SK-N-SH (cell line): Measurements from ENCODE around the gene C13orf46. TPM values are rescaled to one million over a fixed set of nuclear protein-coding genes. Genes with fewer than 3 reads are reported as not detected.
A peak's percentile ranks its signal among the peaks of the same experiment; 100 is the strongest.

Source experiments
- CTCF ChIA-PET: fragments of 300-600, 350-600 bp; formaldehyde crosslinking; extraction: SDS; loops from one replicate; lab custom pipeline; 2021; lab: Yijun Ruan, JAX
- POLR2A ChIA-PET: fragments of 350-600 bp; sonication (Branson Sonifier 250); formaldehyde crosslinking; extraction: SDS; loops from one replicate; lab custom pipeline; 2020; ENCODE audit warnings: antibody characterized with exemption, inconsistent platforms; lab: Yijun Ruan, JAX
- DNase-seq: peaks from one replicate; pipeline ENCODE4 v3.0.0; 2012
- H2AFZ ChIP-seq: fragments of 200-600 bp; sonication (generic); 2 replicates; pipeline ENCODE4 v1.8.1; 2016; ENCODE audit warnings: antibody characterized with exemption, mild to moderate bottlenecking, low read depth
- H3F3A ChIP-seq: fragments of 200-600 bp; sonication (generic); replicated peaks from 2 replicates; pipeline ENCODE3; 2016; ENCODE audit warnings: antibody characterized with exemption, mild to moderate bottlenecking; ENCODE audit not compliant: insufficient read depth
- H3K27ac ChIP-seq, 2 experiments: fragments of 200-500 bp in 1 of 2; fragments of 200-600 bp in 1 of 2; sonication (Bioruptor generic) in 1 of 2; sonication (generic), shearing (Covaris generic) in 1 of 2; 2 replicates each; pipeline versions ENCODE4 v1.5.1 to v1.6.1; 2014 to 2016; ENCODE audit warnings: low read depth in 2 of 2, inconsistent platforms in 1 of 2, low read length in 1 of 2, mild to moderate bottlenecking in 1 of 2, mixed read lengths in 1 of 2
- H3K27me3 ChIP-seq: fragments of 200-600 bp; sonication (generic), shearing (Covaris generic); 2 replicates; pipeline ENCODE4 v1.6.1; 2016; ENCODE audit warnings: mixed run types; ENCODE audit not compliant: insufficient read depth
- H3K36me3 ChIP-seq, 2 experiments: fragments of 200-500 bp in 1 of 2; fragments of 200-600 bp in 1 of 2; sonication (Bioruptor generic) in 1 of 2; sonication (generic) in 1 of 2; replicated peaks in 1 of 2; 2 replicates each; pipeline versions ENCODE3 to v1.5.1; 2014 to 2016; ENCODE audit warnings: low read length in 1 of 2, mild to moderate bottlenecking in 1 of 2; ENCODE audit not compliant: insufficient read depth in 2 of 2, control insufficient read depth in 1 of 2
- H3K4me1 ChIP-seq, 2 experiments: fragments of 200-500 bp in 1 of 2; fragments of 200-600 bp in 1 of 2; sonication (Bioruptor generic) in 1 of 2; sonication (generic), shearing (Covaris generic) in 1 of 2; 2 replicates each; pipeline versions ENCODE4 v1.5.1 to v1.6.1; 2014 to 2016; ENCODE audit warnings: low read depth in 1 of 2, low read length in 1 of 2, mixed run types in 1 of 2; ENCODE audit not compliant: insufficient read depth in 2 of 2, control insufficient read depth in 1 of 2
- H3K4me2 ChIP-seq: fragments of 200-600 bp; sonication (generic), shearing (Covaris generic); 2 replicates; pipeline ENCODE4 v1.6.1; 2017; ENCODE audit warnings: mixed run types
- H3K4me3 ChIP-seq, 2 experiments: fragments of 200-500 bp in 1 of 2; fragments of 200-600 bp in 1 of 2; sonication (Bioruptor generic) in 1 of 2; sonication (generic), shearing (Covaris generic) in 1 of 2; 2 replicates each; pipeline versions ENCODE4 v1.5.1 to v1.8.1; 2014 to 2016; ENCODE audit warnings: low read depth in 2 of 2, inconsistent platforms in 1 of 2, low read length in 1 of 2, mild to moderate bottlenecking in 1 of 2, mixed read lengths in 1 of 2, moderate library complexity in 1 of 2
- H3K79me2 ChIP-seq: fragments of 200-600 bp; sonication (generic); 2 replicates; pipeline ENCODE4 v1.8.1; 2017; ENCODE audit warnings: mild to moderate bottlenecking; ENCODE audit not compliant: insufficient read depth
- H3K9ac ChIP-seq: fragments of 200-600 bp; sonication (generic); 2 replicates; pipeline ENCODE4 v1.6.1; 2017; ENCODE audit warnings: mixed run types
- H3K9me2 ChIP-seq: fragments of 200-600 bp; sonication (generic); 2 replicates; pipeline ENCODE4 v1.6.1; 2017; ENCODE audit warnings: mixed run types
- H3K9me3 ChIP-seq: fragments of 200-600 bp; sonication (generic); 2 replicates; pipeline ENCODE4 v1.6.1; 2017; ENCODE audit warnings: mixed run types, mild to moderate bottlenecking, moderate library complexity
- H4K20me1 ChIP-seq: fragments of 200-600 bp; sonication (generic); 2 replicates; pipeline ENCODE4 v1.6.1; 2017; ENCODE audit warnings: mild to moderate bottlenecking, mixed run types; ENCODE audit not compliant: insufficient read depth
- ELF1 ChIP-seq: IDR thresholded peaks from 2 replicates; pipeline ENCODE4 v1.4.0; 2012
- EZH2phosphoT487 ChIP-seq: fragments of 200-600 bp; sonication (generic); IDR thresholded peaks from 2 replicates; pipeline ENCODE4 v1.6.1; 2017; ENCODE audit warnings: low read depth, mixed run types, mild to moderate bottlenecking, antibody characterized with exemption, moderate library complexity, borderline replicate concordance
- FOSL2 ChIP-seq: IDR thresholded peaks from 2 replicates; pipeline ENCODE4 v1.4.0; 2012; ENCODE audit warnings: low read depth, mild to moderate bottlenecking, moderate library complexity, borderline replicate concordance
- GATA2 ChIP-seq: sonication (generic); formaldehyde crosslinking; IDR thresholded peaks from 2 replicates; pipeline ENCODE4 v1.5.0; 2020; ENCODE audit warnings: mild to moderate bottlenecking, missing genetic modification reagents
- JUND ChIP-seq: IDR thresholded peaks from 2 replicates; pipeline ENCODE4 v1.4.0; 2012
- MEF2A ChIP-seq: IDR thresholded peaks from 2 replicates; pipeline ENCODE4 v1.4.0; 2012; ENCODE audit warnings: low read depth, borderline replicate concordance
- MXI1 ChIP-seq: IDR thresholded peaks from 2 replicates; pipeline ENCODE4 v1.6.1; 2012; ENCODE audit warnings: mild to moderate bottlenecking, low read depth, low read length, improper control_type of control experiment
- RAD21 ChIP-seq: IDR thresholded peaks from 2 replicates; pipeline ENCODE4 v1.6.1; 2012; ENCODE audit warnings: mild to moderate bottlenecking, low read length
- RFX5 ChIP-seq: IDR thresholded peaks from 2 replicates; pipeline ENCODE4 v1.6.1; 2012; ENCODE audit warnings: mild to moderate bottlenecking, improper control_type of control experiment, low read length
- TEAD4 ChIP-seq: IDR thresholded peaks from 2 replicates; pipeline ENCODE4 v1.4.0; 2012; ENCODE audit warnings: mild to moderate bottlenecking, borderline replicate concordance; ENCODE audit not compliant: insufficient read depth
- USF1 ChIP-seq: IDR thresholded peaks from 2 replicates; pipeline ENCODE4 v1.4.0; 2012; ENCODE audit warnings: low read depth, borderline replicate concordance
- YY1 ChIP-seq: IDR thresholded peaks from 2 replicates; pipeline ENCODE4 v1.4.0; 2012; ENCODE audit warnings: low read depth, mild to moderate bottlenecking
- WGBS: methylation state at CpG from one replicate; pipeline ENCODE4 v1.1.6; 2017; ENCODE audit warnings: low lambda C conversion rate; 5-methylcytosine and 5-hydroxymethylcytosine counted together
- polyA plus RNA-seq, 3 experiments: library from polyadenylated mRNA; depleted of rRNA; stranded (reverse); fragments of >200 nt; gene quantifications; 2 replicates each; pipeline ENCODE4 v1.2.3, GENCODE V29; 2012

The C13orf46 gene
- polyA plus RNA-seq, 1 of the 3 experiments (the other 2 are of a cell fraction), result 1.7 TPM

- TF ChIP-seq USF1 (no peak), GATA2 (CRISPR knock-in tag) (no peak), MEF2A (no peak), EZH2phosphoT487 (no peak)
- TF ChIP-seq, all 33 proteins: peak for 0
Observed at GRCh38 chr13:113941571-113942191, 32.2 kb downstream of the C13orf46 start (continued).

GRCh38 chr13:113939944-113940297 is 34.0 kb downstream of the C13orf46 start:
- Histone ChIP-seq H4K20me1 (no peaks in the 10 kb centered on the region), H3K79me2 (no peaks in the 10 kb centered on the region), H3K36me3 (no peaks in the 10 kb centered on the region), H3K4me2 (no peak overlapping the region), H3K27ac (no peak overlapping the region), H3F3A (no peaks in the 10 kb centered on the region), H3K9me3 (no peaks in the 10 kb centered on the region), H2AFZ (no peak overlapping the region), H3K4me3 (no peak overlapping the region), H3K27me3 (no peaks in the 10 kb centered on the region), H3K4me1 (peaks cover 0 to 24% of the 10 kb centered on the region in 2 experiments; a peak in 1 of 4 replicates), H3K9me2 (no peaks in the 10 kb centered on the region), H3K9ac (no peak overlapping the region)
- POLR2A ChIA-PET, result no interaction called here
- TF ChIP-seq MXI1, result no peak
- no peak for TF ChIP-seq TEAD4
- no peak for TF ChIP-seq RAD21
- 85% methylated on average over 4 of the region's 16 CpGs for WGBS
- CTCF ChIA-PET, result no interaction called here
- DNase-seq, result no peak

GRCh38 chr13:113939129-113939943 is 34.5 kb downstream of the C13orf46 start:
- Histone ChIP-seq H2AFZ (no peak overlapping the region), H3K4me3 (no peak overlapping the region), H4K20me1 (no peaks in the 10 kb centered on the region), H3K9ac (no peak overlapping the region), H3F3A (no peaks in the 10 kb centered on the region), H3K9me3 (no peaks in the 10 kb centered on the region), H3K9me2 (no peaks in the 10 kb centered on the region), H3K36me3 (no peaks in the 10 kb centered on the region), H3K27ac (no peak overlapping the region), H3K4me1 (peaks cover 0 to 24% of the 10 kb centered on the region in 2 experiments; a peak in 1 of 4 replicates), H3K4me2 (no peak overlapping the region), H3K79me2 (no peaks in the 10 kb centered on the region), H3K27me3 (no peaks in the 10 kb centered on the region)
- peak; percentile 26 for DNase-seq
- WGBS, result 76% methylated on average over 17 of the region's 28 CpGs
- TF ChIP-seq JUND (no peak), RFX5 (no peak), ELF1 (no peak), FOSL2 (no peak), YY1 (no peak)
- POLR2A ChIA-PET, result no interaction called here
- CTCF ChIA-PET, result no interaction called here
